ENCODE measurements around the gene SMARCA1.

- no peak for TF ChIP-seq REST (IDR thresholded peaks at IDR 0.05; ENCODE audit: low read depth)
- TF ChIP-seq EP300 (IDR thresholded peaks at IDR 0.05; ENCODE audit: borderline replicate concordance) = no peak
Observed at GRCh38 chrX:129565046-129565650, 41.9 kb upstream of the SMARCA1 start.
